ENCODE measurements around the gene ATXN7L2. TPM values are rescaled to one million over a fixed set of nuclear protein-coding genes. Genes with fewer than 3 reads are reported as not detected.

Gene ATXN7L2
- total and polyA plus RNA-seq, 2 of the 8 experiments (the other 6 are each of a cell fraction or from before 2014, with no cell fraction given), result 8.1 to 9.3 TPM

DNA sequence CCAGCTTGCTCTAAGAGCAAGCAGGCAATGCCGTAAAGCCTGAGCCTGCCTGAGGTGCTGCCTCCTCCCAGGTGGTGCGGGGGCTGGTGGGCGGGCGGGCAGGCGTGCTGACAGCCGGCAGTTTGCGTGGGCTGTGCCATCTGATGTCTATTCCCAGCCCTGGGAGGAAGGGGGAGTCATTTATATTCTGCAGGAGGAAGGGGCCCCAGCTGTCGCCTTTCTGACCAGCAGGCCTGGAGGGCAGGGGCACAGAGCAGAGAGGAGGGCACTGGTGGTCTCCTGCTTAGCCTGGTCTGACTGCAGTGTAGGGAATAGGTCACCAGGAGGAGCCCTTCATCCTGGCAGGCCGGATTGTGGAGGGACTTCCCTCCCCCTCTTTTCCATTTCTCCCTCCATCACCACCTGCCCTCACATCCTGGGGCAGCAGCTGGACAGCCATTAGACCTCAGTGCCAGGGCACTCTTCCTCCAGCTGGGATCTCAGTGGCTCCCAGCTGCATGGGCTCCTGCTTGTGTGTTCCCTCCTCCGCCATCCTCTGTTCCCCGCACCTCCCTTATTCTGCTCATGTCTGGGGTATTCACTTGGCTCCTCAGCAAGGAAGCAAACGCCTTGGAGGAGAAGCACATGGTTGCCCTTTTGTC, 14.6 kb downstream of the ATXN7L2 start (continued):
- TF ChIP-seq HDAC2 (IDR thresholded peaks at IDR 0.05; ENCODE audit: borderline replicate concordance in 1 of 2, low read depth in 2 of 2, low read length in 2 of 2) (no peak), TAF1 (IDR thresholded peaks at IDR 0.05; ENCODE audit: low read depth, low read length) (0 out of 2 replicates have a peak, but pooled peaks have one; percentile 38), SRF (IDR thresholded peaks at IDR 0.05; ENCODE audit: low read depth, low read length) (no peak), SIN3A (conservative IDR thresholded peaks at IDR 0.05 in 1 of 2, IDR thresholded peaks at IDR 0.05 in 1 of 2; ENCODE audit: low read depth in 1 of 2, low read length in 2 of 2) (peak in 1 of 2 experiments; percentile 59; a peak in 1 of 4 replicates), BACH1 (IDR thresholded peaks at IDR 0.05; ENCODE audit: low read length) (no peak), YY1 (IDR thresholded peaks at IDR 0.05; ENCODE audit: low read depth, low read length) (peak; percentile 81), EZH2 (IDR thresholded peaks at IDR 0.05; ENCODE audit: low read depth, low read length, severe bottlenecking) (no peak), CHD1 (IDR thresholded peaks at IDR 0.05; ENCODE audit: low read depth, low read length) (no peak)
